ENCODE results near the gene PXDC1.
"Not testable (repeated sequence)": the region's sequence is repeated elsewhere in the genome, so short reads cannot be mapped to it uniquely, and the experiment has no call there.

PXDC1 gene

DNA sequence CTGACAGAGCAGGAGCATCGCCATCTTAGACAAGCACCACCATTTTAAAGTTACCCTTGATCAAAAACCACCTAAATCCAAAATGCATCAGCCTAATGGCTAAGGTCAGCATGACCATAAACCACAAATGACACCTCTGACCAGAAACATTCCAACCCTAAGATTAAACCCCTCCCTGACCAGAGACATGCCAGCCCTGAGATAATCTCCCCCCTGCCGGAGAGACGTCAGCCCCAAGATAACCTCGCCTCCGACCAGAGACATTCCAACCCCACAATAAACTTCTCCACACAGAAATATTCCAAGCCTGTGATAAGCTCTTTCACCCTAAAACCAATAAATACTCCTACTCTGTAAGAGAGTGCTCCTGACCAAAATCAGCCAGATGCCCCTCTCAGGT, 53.5 kb downstream of the PXDC1 start:
- no peak for DNase-seq
- TF ChIP-seq POLR2A (IDR thresholded peaks at IDR 0.05; ENCODE audit: low read length) (no peak), GATA1 (IDR thresholded peaks at IDR 0.05; ENCODE audit: low read depth, low read length) (no peak)

DNA sequence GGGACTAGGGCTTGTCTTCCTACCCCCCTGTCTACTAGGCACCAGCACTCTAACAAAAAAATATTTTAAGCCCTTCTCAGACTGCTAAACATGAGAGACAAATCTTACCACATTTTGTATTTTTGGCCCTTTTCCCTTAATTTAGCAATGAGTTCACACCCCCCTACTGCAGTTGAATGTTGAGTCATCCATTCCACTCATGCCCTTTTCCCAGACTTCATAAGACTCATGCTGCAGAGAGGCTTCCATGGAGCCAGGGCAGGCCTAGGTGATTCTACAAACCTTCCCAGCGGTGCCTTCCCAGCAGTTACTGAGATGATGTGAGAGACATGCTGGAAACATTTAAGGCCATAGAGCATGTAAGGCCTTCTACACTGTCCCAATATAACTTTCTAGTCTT, 53.9 kb downstream of the PXDC1 start:
- TF ChIP-seq POLR2A (IDR thresholded peaks at IDR 0.05; ENCODE audit: low read length) = no peak
- TF ChIP-seq GATA1 (IDR thresholded peaks at IDR 0.05; ENCODE audit: low read depth, low read length) = no peak
- no peak for DNase-seq

DNA sequence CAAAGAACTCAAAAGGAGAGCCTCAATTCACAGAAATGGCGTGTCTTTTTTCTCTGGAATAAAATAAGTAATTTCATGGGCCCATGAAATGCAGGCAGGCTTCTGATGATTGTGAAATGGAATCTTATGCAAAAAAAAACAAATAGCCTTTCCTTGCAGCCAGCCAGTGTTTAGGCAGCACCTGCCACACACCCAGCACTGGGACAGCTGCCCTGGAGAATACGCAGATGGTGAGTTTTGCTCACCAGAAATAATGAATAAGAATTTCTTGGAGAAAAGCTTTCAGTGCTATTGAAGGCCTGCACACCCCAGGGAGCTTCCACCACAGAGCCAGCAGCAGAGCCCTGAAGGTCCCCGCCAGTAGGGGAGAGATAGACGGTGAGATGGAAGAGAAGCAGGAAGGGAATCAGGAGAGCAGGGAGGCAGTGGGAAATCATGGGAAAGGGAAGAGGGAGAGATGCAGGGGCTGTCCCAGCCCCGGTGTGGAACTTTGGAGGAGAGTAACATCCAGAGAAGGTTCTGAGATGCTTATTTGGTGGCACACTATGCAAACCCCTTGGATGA, 54.9 kb downstream of the PXDC1 start:
- no peak for DNase-seq
- TF ChIP-seq GATA1 (IDR thresholded peaks at IDR 0.05; ENCODE audit: low read depth, low read length) = no peak

DNA sequence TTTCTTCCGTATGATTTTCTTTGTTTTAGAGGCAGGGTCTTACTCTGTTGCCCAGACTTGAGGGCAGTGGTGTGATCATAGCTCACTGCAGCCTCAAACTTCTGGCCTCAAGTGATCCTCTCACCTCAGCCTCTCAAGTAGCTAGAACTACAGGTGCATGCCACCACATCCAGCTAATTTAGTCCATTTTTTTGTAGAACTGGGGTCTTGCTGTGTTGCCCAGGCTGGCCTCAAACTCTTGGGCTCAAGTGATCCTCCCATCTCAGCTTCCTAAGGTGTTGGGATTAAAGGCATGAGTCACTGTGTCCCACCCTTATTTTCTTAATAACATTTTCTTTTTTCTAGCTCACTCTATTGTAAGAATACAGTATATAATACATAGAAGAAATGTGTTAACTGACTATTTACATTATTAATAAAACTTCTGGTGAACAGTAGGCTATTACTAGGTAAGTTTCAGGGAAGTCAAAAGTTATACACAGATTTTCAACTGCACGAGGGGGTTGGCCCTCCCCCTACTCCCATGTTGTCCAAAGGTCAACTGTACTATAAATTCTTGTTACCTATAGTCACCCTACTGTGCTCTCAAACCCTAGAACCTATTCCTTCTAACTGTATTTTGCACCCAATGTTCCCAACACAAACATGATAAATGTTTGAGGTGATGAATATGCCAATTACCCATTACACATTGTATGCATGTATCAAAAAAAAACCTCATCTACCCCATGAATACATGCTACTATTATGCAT, 56.3 kb downstream of the PXDC1 start:
- TF ChIP-seq POLR2A (IDR thresholded peaks at IDR 0.05; ENCODE audit: low read length) (no peak), GATA1 (IDR thresholded peaks at IDR 0.05; ENCODE audit: low read depth, low read length) (no peak)
- no peak for DNase-seq

DNA sequence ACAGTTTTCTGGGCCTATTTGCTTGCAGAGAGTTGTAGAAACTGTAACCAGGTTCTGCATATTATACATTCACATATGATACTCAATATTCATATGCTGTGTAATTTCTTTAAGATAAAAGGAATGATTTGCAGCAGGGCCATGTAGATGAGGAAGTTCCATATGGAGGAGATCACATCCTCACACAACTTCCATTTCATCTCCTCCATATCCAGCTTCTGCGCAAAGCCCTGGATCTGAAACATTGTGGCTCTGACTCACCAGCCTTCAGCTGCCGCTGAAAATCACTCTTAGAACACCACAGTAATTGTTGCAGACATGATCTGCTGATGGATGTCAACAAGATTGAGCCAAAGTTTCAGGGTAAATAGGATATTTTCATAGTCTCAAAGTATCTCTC, 57.7 kb downstream of the PXDC1 start:
- no peak for DNase-seq
- TF ChIP-seq POLR2A (IDR thresholded peaks at IDR 0.05; ENCODE audit: low read length) (no peak), GATA1 (IDR thresholded peaks at IDR 0.05; ENCODE audit: low read depth, low read length) (no peak)

DNA sequence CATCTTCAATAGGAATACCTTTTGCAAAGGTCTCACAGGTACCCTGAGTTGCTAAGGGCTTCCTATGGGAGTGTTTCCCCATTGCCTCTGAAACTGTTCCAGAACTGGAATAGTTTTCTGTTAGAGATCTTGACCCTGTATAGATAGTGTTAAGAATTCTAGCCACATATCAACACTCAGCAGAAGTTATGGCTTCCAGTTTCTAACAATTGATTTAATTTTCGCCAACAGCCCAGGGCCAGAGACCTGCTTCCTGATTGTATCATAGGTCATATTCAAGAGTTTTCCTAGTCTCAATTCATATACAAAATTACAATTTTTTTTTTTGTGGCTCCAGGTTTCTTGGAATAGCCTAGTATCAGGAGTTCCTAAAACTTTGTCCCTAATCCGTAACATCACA, 61.0 kb downstream of the PXDC1 start:
- TF ChIP-seq POLR2A (IDR thresholded peaks at IDR 0.05; ENCODE audit: low read length) (no peak), GATA1 (IDR thresholded peaks at IDR 0.05; ENCODE audit: low read depth, low read length) (no peak)
- DNase-seq = no peak

DNA sequence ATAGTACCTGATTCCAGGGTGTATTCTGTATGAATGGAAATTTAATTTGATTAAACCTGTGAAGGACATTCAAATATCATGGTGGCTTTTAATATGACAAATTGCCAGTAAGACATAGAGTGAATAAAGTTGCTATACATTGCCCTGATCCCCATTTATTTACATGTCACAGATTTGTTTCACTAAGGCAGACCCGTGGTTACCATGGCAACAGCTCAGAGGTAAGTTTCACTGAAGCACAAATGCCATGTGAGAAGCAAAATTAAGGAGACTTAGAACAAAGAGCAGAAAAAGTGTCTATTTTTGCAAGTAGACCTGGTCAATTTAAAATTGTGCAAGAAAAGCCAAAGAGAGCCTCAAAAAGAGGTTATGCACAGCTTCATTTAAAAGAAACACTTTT, 63.7 kb downstream of the PXDC1 start:
- no peak for DNase-seq
- TF ChIP-seq GATA1 (IDR thresholded peaks at IDR 0.05; ENCODE audit: low read depth, low read length) = no peak
- no peak for TF ChIP-seq POLR2A (IDR thresholded peaks at IDR 0.05; ENCODE audit: low read length)

DNA sequence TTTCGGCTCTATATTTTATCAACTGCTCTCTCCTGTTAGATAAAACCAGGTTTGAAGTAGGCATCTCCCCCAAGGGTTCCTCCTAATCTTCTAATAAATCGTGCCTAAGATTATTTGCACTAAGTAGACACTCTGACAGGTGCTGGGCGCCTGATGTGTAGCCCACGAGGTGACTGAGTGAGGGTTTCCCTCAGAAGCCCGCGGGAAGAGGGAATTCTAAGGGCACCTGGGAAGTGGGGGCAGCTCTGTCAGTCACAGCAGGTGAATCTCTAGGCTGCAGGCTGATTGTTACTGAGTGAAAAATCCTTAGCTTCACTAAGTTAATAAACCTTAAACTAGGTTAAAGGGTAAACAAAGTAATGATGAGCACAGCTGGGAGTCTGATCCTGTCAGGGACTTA, 68.2 kb downstream of the PXDC1 start:
- DNase-seq = no peak
- TF ChIP-seq GATA1 (IDR thresholded peaks at IDR 0.05; ENCODE audit: low read depth, low read length) (no peak), POLR2A (IDR thresholded peaks at IDR 0.05; ENCODE audit: low read length) (no peak)

DNA sequence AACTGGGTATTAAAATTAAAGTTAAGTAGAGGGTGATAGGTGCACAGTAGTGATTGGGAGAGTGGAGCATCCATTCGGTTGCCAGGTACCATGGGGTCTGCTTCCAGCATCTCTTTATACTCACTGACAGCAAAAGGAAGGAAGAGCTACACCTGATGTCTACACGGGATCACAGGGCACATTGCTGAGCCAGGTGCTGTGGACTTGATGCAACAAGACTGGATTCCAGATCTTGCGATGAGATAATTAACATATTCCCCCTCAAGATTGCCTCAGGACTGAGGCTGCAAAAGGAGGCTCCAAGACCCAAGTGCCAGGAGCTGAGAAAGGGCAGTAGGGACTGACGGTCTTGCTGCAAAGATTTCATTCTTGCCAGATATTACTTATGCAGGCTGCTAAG, 72.6 kb downstream of the PXDC1 start:
- DNase-seq = no peak
- TF ChIP-seq POLR2A (IDR thresholded peaks at IDR 0.05; ENCODE audit: low read length) (no peak), GATA1 (IDR thresholded peaks at IDR 0.05; ENCODE audit: low read depth, low read length) (no peak)

DNA sequence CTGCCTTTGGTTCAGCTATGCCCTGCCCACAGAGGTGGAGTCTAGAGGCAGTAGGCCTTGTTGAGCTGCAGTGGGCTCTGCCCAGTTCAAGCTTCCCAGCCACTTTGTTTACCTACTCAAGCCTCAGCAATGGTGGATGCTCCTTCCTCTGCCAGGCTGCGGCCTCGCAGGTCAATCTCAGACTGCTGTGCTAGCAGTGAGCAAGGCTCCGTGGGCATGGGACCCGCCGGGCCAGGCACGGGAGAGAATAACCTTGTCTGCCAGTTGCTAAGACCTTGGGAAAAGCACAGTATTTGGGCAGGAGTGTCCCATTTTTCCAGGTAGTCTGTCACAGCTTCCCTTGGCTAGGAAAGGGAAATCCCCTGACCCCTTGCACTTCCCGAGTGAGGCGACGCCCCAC, 73.8 kb downstream of the PXDC1 start:
- not testable (repeated sequence) for DNase-seq

DNA sequence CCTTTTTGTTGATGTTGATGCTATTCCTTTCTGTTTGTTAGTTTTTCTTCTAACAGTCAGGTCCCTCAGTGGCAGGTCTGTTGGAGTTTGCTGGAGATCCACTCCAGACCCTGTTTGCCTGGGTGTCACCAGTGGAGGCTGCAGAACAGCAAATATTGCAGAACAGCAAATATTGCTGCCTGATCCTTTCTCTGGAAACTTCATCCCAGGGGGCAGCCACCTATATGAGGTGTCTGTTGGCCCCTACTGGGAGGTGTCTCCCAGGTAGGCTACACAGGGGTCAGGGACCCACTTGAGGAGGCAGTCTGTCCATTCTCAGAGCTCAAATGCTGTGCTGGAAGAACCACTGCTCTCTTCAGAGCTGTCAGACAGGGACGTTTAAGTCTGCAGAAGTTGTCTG, 74.2 kb downstream of the PXDC1 start:
- not testable (repeated sequence) for DNase-seq
